ENCODE data around the gene C11orf21.

DNA sequence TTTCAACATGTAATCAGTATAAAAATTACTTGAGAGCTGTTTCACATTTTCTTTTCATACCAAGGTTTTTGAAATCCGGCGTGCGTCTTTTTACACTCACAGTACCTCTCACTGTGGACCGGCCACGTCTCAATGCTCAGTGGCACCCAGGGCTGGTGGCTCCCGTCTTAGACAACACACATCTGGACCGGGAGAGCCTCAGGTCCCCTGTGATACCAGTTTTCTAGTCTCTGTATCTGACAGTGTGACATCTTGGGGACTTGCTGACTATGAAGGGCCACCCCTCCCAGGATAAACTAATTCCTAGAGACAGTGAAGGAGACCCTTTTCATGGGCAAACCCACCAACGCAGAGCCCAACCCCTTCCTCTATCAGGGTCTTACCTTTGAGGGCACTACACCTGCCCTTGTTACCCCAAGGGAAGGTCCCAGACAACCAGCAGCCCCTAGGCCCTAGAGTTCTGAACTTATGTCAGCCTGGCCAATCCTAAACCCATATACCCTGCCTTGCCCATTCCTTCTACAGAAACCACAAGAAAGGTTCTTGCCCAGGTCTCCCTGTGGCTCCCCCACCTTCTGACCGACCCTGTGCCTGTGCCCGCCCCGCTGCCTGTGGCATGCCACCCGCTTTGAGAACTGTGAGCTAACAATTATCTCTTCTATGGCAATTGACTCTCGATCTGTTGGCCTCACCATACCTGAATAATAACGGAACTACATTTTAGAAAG, 25.3 kb downstream of the C11orf21 start:
- TF ChIP-seq POLR2A (IDR thresholded peaks at IDR 0.05): no peak
- TF ChIP-seq, protein P1, sequence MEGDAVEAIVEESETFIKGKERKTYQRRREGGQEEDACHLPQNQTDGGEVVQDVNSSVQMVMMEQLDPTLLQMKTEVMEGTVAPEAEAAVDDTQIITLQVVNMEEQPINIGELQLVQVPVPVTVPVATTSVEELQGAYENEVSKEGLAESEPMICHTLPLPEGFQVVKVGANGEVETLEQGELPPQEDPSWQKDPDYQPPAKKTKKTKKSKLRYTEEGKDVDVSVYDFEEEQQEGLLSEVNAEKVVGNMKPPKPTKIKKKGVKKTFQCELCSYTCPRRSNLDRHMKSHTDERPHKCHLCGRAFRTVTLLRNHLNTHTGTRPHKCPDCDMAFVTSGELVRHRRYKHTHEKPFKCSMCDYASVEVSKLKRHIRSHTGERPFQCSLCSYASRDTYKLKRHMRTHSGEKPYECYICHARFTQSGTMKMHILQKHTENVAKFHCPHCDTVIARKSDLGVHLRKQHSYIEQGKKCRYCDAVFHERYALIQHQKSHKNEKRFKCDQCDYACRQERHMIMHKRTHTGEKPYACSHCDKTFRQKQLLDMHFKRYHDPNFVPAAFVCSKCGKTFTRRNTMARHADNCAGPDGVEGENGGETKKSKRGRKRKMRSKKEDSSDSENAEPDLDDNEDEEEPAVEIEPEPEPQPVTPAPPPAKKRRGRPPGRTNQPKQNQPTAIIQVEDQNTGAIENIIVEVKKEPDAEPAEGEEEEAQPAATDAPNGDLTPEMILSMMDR (IDR thresholded peaks at IDR 0.05): no peak

Data from ovary (tissue), 3 donors.